Measurements from ENCODE around the gene CPNE1. TPM values are rescaled to one million over a fixed set of nuclear protein-coding genes. Genes with fewer than 3 reads are reported as not detected.

CPNE1 gene
- total and polyA plus RNA-seq, 10 of the 15 experiments (the other 5 are each of a cell fraction or from before 2014, with no cell fraction given): 84.9 to 209 (median 146) TPM

GRCh38 chr20:35606127-35606526 lies 58.6 kb downstream of the CPNE1 start:
- ChIA-PET POLR2A (interaction anchor here (2.0 kb wide), 1 partner anchor 13 kb away, joined by 4 read pairs; no protein-coding TSS in a partner anchor), RAD21 (ENCODE audit: unreplicated experiment) (interaction anchor here (1.1 kb wide), 1 partner anchor 9 kb away, joined by 3 read pairs; the partner anchor contains the start of gene SPAG4), SMC1A (ENCODE audit: uncharacterized antibody, unreplicated experiment) (interaction anchor here (1.0 kb wide), 1 partner anchor 54 kb away, joined by 4 read pairs; no protein-coding TSS in a partner anchor), CTCF (interaction anchor here (1.0 to 3.8 kb wide), 6 partner anchors 13 to 348 kb away, joined by 3 to 27 read pairs (median 3); partner anchors contain the start of gene SCAND1)
- FAIRE-seq (no peak), ATAC-seq (no peak), DNase-seq (ENCODE audit: low read depth, low spot score) (no peak)
- no peaks in the 10 kb centered on the region for H3K79me2 ChIP-seq (ENCODE audit: control insufficient read depth, insufficient read depth, low read length)
- no peak overlapping the region for H3K9ac ChIP-seq (ENCODE audit: control insufficient read depth, insufficient read depth, low read length)
- H3K4me1 ChIP-seq (ENCODE audit: control insufficient read depth, insufficient read depth, low read length): peaks cover 20% of the 10 kb centered on the region
- intact Hi-C loops (cut with micrococcal nuclease; ENCODE audit: unreplicated experiment) (no loop called here), in situ Hi-C loops (cut with MboI) (no loop called here)
- H2AFZ ChIP-seq (ENCODE audit: control insufficient read depth, low read depth, low read length): no peak overlapping the region
- H3K27me3 ChIP-seq (replicated peaks in 1 of 2; ENCODE audit: control insufficient read depth in 2 of 2, insufficient read depth in 2 of 2, low read length in 1 of 2): peaks cover 3% of the 10 kb centered on the region in 2 experiments; a peak in 3 of 4 replicates
- no peaks in the 10 kb centered on the region for H4K20me1 ChIP-seq (ENCODE audit: control insufficient read depth, insufficient read depth)
- no peaks in the 10 kb centered on the region for H3K9me3 ChIP-seq (replicated peaks; ENCODE audit: control insufficient read depth, insufficient read depth, low read length)
- no peak overlapping the region for H3K4me3 ChIP-seq
- H3K4me2 ChIP-seq (ENCODE audit: control insufficient read depth, insufficient read depth): no peak overlapping the region
- TF ChIP-seq RBBP5 (conservative IDR thresholded peaks at IDR 0.05) (no peak), CREB1 (IDR thresholded peaks at IDR 0.05; ENCODE audit: low read depth) (no peak), ZNF384 (IDR thresholded peaks at IDR 0.05; ENCODE audit: borderline replicate concordance, low read depth, low read length) (no peak), MEF2A (IDR thresholded peaks at IDR 0.05; ENCODE audit: insufficient read depth, low read depth, low read length) (no peak), SMC3 (IDR thresholded peaks at IDR 0.05; ENCODE audit: borderline replicate concordance, low read length) (no peak), RAD51 (IDR thresholded peaks at IDR 0.05) (no peak), HDAC2 (IDR thresholded peaks at IDR 0.05) (no peak), ETV6 (conservative IDR thresholded peaks at IDR 0.05 in 1 of 2, IDR thresholded peaks at IDR 0.05 in 1 of 2; ENCODE audit: borderline replicate concordance in 1 of 2, low read depth in 1 of 2) (no peak), POLR2AphosphoS5 (IDR thresholded peaks at IDR 0.05; ENCODE audit: low read length) (no peak), BCL3 (IDR thresholded peaks at IDR 0.05; ENCODE audit: borderline replicate concordance, insufficient read depth, low read depth, low read length, poor library complexity, severe bottlenecking) (no peak), SPI1 (IDR thresholded peaks at IDR 0.05; ENCODE audit: borderline replicate concordance, insufficient read depth, low read depth, low read length) (no peak), SUPT20H (IDR thresholded peaks at IDR 0.05; ENCODE audit: borderline replicate concordance, control insufficient read depth, low read depth, low read length) (no peak), IKZF1 (conservative IDR thresholded peaks at IDR 0.05) (no peak), MAX (IDR thresholded peaks at IDR 0.05; ENCODE audit: low read depth, low read length) (no peak), FOS (IDR thresholded peaks at IDR 0.05; ENCODE audit: borderline replicate concordance, extremely low read depth, insufficient read length) (no peak)
- TF ChIP-seq, protein P1, sequence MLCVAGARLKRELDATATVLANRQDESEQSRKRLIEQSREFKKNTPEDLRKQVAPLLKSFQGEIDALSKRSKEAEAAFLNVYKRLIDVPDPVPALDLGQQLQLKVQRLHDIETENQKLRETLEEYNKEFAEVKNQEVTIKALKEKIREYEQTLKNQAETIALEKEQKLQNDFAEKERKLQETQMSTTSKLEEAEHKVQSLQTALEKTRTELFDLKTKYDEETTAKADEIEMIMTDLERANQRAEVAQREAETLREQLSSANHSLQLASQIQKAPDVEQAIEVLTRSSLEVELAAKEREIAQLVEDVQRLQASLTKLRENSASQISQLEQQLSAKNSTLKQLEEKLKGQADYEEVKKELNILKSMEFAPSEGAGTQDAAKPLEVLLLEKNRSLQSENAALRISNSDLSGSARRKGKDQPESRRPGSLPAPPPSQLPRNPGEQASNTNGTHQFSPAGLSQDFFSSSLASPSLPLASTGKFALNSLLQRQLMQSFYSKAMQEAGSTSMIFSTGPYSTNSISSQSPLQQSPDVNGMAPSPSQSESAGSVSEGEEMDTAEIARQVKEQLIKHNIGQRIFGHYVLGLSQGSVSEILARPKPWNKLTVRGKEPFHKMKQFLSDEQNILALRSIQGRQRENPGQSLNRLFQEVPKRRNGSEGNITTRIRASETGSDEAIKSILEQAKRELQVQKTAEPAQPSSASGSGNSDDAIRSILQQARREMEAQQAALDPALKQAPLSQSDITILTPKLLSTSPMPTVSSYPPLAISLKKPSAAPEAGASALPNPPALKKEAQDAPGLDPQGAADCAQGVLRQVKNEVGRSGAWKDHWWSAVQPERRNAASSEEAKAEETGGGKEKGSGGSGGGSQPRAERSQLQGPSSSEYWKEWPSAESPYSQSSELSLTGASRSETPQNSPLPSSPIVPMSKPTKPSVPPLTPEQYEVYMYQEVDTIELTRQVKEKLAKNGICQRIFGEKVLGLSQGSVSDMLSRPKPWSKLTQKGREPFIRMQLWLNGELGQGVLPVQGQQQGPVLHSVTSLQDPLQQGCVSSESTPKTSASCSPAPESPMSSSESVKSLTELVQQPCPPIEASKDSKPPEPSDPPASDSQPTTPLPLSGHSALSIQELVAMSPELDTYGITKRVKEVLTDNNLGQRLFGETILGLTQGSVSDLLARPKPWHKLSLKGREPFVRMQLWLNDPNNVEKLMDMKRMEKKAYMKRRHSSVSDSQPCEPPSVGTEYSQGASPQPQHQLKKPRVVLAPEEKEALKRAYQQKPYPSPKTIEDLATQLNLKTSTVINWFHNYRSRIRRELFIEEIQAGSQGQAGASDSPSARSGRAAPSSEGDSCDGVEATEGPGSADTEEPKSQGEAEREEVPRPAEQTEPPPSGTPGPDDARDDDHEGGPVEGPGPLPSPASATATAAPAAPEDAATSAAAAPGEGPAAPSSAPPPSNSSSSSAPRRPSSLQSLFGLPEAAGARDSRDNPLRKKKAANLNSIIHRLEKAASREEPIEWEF (IDR thresholded peaks at IDR 0.05; ENCODE audit: insufficient replicate concordance, low read depth, low read length): no peak
- TF ChIP-seq, protein P2, sequence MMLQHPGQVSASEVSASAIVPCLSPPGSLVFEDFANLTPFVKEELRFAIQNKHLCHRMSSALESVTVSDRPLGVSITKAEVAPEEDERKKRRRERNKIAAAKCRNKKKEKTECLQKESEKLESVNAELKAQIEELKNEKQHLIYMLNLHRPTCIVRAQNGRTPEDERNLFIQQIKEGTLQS (IDR thresholded peaks at IDR 0.05; ENCODE audit: borderline replicate concordance, extremely low read depth, low read depth, low read length): no peak
- no TSS peak for BruUV-seq (replicated peaks)
- H3K27ac ChIP-seq (ENCODE audit: control insufficient read depth, insufficient read depth): no peak overlapping the region
- 54% methylated on average over 4 of the region's 4 CpGs for WGBS (ENCODE audit: insufficient coverage, insufficient replicate concordance, low lambda C conversion rate, missing lambda C conversion rate)
- no peaks in the 10 kb centered on the region for H3K36me3 ChIP-seq (ENCODE audit: control insufficient read depth in 2 of 2, insufficient read depth in 2 of 2, low read length in 1 of 2)

Measured in GM12878 (cell line).